Activated naive CD4-positive, alpha-beta T cell treated with anti-CD3 and anti-CD28 coated beads, Interleukin-2, amount 50 U/mL, for 72 hours (primary cell): ENCODE results near the gene MCF2L. TPM values are rescaled to one million over a fixed set of nuclear protein-coding genes. Genes with fewer than 3 reads are reported as not detected.
"Not testable (repeated sequence)": the region's sequence is repeated elsewhere in the genome, so short reads cannot be mapped to it uniquely, and the experiment has no call there.

Experiments used
- ATAC-seq, 2 donors: fragments of 150-1000 bp; cut with Tn5 transposase; 2 replicates each; pipeline ENCODE4 v1.10.0; 2021; ENCODE audit warnings: mild to moderate bottlenecking in 2 of 2, moderate library complexity in 2 of 2
- DNase-seq, 2 donors: peaks; one replicate each; pipeline ENCODE4 v3.0.0; 2021 to 2022; ENCODE audit warnings: low spot score in 2 of 2
- H3K27ac Mint-ChIP-seq, 2 donors: one replicate each; pipeline ENCODE4 v1.8.0; 2022; ENCODE audit warnings: mild to moderate bottlenecking in 2 of 2, mixed read lengths in 2 of 2
- H3K36me3 Mint-ChIP-seq, 2 donors: one replicate each; pipeline ENCODE4 v1.8.0; 2022; ENCODE audit warnings: mixed read lengths in 2 of 2
- H3K9me3 Mint-ChIP-seq, 2 donors: one replicate each; pipeline ENCODE4 v1.8.0; 2022; ENCODE audit warnings: mixed read lengths in 2 of 2
- total RNA-seq, 2 donors: library from RNA; stranded (reverse); gene quantifications; one replicate each; pipeline ENCODE4 v1.2.3, GENCODE V29; 2022

Gene MCF2L
- total RNA-seq, 2 donors from 2014 or later, result 4.8 to 14.2 TPM

DNA sequence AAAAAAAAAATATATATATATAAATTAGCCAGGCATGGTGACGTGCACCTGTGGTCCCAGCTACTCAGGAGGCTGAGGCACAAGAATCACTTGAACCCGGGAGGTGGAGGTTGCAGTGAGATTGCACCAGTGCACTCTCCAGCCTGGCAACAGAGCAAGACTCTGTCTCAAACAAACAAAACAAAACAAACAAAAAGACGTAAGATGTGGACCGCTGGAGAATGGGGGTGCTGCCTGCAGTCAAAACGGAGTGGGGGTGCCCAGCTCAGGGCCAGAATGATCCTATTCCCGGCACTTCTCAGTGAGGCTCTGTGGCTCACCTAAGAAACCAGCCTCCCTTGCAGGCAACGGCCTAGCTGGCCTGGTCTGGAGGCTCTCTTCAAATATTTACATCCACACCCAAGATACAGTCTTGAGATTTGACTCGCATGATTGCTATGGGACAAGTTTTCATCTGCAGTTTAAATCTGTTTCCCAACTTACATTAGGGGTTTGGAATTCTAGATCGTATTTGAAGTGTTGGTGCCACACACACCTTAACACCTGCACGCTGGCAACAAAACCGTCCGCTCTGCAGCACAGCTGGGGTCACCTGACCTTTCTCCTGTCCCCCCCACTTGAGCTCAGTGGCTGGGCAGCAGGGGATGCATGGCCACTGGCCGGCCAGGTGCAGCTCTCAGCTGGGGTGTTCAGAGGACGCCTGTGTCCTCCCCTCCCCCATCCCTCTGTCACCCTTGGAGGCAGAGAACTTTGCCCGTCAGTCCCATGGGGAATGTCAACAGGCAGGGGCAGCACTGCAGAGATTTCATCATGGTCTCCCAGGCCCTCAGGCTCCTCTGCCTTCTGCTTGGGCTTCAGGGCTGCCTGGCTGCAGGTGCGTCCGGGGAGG is 136.3 kb downstream of the MCF2L start, which contains the start of gene F7:
Gene F7 (plus strand): TSS at position 760 of the 889 bp plus-strand sequence. CDS start 51 bp downstream, at position 811.
- Mint-ChIP-seq H3K9me3 (no peaks in the 10 kb centered on the region), H3K27ac (no peak within 1 kb of the TSS), H3K36me3 (no peaks in the 10 kb centered on the region)
- no peak for ATAC-seq
- DNase-seq, result no peak

DNA sequence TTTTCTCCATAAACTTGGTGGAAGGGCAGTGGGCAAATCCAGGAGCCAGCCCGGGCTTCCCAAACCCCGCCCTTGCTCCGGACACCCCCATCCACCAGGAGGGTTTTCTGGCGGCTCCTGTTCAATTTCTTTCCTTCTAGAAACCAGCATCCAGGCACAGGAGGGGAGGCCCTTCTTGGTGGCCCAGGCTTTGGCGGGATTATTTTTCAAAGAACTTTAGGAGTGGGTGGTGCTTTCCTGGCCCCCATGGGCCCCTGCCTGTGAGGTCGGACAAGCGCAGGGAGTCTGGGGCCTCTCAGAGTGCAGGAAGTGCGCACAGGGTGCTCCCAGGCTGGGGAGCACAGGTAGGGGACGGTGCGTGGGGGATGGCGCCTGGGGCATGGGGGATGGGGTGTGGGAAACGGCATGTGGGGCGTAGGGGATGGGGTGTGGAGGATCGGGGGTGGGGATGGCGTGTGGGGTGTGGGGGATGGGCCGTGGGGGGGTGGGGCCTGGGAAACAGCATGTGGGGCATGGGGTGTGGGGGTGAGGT is 137.0 kb downstream of the MCF2L start:
- no peak for DNase-seq
- no peaks in the 10 kb centered on the region for H3K36me3 Mint-ChIP-seq
- no peaks in the 10 kb centered on the region for H3K9me3 Mint-ChIP-seq
- ATAC-seq, result no peak
- H3K27ac Mint-ChIP-seq, result no peak overlapping the region

DNA sequence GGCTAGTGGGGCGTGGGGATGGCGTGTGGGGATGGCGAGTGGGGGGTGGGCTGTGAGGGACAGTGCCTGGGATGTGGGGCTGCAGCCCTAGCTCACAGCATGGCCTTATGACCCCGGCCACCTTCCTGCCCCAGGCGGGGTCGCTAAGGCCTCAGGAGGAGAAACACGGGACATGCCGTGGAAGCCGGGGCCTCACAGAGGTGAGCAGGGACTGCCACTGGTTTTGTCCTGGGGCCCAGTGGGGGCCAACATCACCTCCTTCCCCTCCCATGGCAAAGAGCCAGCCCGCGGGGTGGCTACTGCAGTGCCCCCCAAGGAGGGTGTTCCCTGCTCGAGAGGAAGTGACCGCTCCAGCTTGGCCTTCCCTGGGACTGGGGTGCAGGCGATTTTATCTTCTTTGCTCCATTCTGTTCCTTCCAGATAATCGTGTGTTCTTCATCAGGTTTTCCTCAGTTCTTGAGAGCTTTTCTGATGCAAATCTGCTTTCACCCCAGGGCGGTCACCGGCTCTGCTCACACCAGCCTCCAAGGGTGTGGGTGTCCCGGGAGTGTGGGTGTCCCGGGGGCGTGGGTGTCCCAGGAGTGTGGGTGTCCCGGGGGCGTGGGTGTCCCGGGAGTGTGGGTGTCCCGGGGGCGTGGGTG is 137.8 kb downstream of the MCF2L start:
- Mint-ChIP-seq H3K27ac (peak overlapping the region in 1 of 2 donors; percentile 88), H3K9me3 (no peaks in the 10 kb centered on the region), H3K36me3 (no peaks in the 10 kb centered on the region)
- ATAC-seq (peak; percentile 19 to 46), DNase-seq (no peak)

DNA sequence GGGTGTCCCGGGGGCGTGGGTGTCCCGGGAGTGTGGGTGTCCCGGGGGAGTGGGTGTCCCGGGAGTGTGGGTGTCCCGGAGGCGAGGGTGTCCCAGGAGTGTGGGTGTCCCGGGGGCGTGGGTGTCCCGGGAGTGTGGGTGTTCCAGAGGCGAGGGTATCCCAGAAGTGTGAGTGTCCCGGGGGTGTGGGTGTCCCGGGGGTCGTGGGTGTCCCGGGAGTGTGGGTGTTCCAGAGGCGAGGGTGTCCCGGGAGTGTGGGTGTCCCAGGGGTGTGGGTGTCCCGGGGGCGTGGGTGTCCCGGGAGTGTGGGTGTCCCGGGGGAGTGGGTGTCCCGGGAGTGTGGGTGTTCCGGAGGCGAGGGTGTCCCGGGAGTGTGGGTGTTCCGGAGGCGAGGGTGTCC is 139.5 kb downstream of the MCF2L start:
- DNase-seq, H3K9me3 Mint-ChIP-seq, ATAC-seq, H3K27ac Mint-ChIP-seq, H3K36me3 Mint-ChIP-seq: not testable (repeated sequence)

DNA sequence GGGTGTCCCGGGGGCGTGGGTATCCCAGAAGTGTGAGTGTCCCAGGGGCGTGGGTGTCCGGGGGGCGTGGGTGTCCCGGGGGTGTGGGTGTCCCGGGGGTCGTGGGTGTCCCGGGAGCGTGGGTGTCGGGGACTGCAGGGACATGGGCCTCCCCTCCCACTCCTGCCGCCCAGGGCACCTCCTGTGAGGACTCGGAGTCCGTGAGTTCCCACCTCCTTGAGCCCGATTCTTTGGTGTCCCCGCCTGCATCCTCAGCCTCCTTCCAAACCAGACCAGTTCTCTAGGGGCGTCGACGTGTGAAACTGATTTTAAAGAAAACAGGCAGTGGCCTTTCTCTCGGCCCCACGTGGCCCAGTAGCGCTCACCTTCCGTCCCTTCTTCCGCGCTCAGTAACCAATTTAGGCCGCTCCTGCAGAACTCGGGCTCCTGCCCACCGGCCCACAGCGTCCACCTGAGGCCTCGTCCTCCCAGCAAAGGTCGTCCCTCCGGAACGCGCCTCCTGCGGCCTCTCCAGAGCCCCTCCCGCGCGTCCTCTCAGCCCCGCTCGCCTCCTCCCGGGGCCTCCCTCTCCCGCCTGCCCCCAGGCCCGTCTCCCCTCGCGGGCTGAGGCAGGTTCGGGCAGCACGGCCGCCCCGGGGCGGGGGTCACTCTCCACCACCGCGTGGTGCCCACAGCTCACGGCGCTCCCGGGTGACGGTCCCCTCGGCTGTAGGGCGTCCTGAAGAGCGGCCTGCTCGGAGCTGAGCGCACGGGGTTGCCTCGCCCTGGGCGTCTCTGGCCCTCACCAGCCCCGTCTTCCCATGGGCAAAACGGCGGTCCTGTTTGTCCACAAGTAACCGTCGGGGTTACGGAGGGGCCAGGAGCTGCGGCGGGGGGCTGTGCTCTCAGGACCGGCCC is 140.4 kb downstream of the MCF2L start:
- H3K9me3 Mint-ChIP-seq, result no peaks in the 10 kb centered on the region
- ATAC-seq (peak; percentile 27 to 35), DNase-seq (peak in 1 of 2 donors; percentile 53)
- no peaks in the 10 kb centered on the region for H3K36me3 Mint-ChIP-seq
- H3K27ac Mint-ChIP-seq, result peak overlapping the region in 1 of 2 donors; percentile 81

DNA sequence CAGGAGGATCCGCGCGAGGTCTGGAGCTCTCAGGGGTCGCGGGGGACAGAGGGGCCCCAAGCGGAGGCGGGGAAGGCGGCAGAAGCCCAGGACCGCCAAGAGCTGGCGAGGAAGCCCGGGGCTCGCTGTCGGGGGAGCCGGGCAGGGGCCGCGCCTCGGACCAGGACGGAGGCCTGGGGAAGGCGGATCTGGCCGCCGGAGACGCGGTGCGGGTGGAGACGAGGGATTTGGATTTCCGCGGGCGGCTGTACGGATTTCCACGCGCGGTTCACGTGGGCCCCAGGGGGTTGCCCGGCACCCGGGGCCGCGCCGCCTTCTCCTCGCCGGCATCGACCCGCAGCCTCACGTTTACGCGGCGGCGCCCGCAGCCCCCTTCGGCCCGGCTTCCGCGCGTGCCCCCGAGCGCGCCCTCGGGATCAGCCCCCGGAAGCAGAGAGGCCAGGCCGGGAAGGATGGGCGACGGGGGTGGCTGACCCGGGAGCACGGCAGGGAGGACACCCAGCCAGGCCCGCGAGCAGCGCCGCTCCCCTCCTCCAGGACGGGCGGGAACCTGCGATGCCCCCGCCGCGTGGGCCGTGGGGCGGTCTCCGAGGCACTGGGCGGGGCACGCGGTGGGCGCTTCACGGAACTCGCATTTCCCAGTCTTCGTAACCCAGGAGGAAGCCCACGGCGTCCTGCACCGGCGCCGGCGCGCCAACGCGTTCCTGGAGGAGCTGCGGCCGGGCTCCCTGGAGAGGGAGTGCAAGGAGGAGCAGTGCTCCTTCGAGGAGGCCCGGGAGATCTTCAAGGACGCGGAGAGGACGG is 141.2 kb downstream of the MCF2L start:
- Mint-ChIP-seq H3K36me3 (no peaks in the 10 kb centered on the region), H3K27ac (no peak overlapping the region), H3K9me3 (no peaks in the 10 kb centered on the region)
- peak in 1 of 2 donors; percentile 52 for DNase-seq
- ATAC-seq, result peak; percentile 30 to 36

DNA sequence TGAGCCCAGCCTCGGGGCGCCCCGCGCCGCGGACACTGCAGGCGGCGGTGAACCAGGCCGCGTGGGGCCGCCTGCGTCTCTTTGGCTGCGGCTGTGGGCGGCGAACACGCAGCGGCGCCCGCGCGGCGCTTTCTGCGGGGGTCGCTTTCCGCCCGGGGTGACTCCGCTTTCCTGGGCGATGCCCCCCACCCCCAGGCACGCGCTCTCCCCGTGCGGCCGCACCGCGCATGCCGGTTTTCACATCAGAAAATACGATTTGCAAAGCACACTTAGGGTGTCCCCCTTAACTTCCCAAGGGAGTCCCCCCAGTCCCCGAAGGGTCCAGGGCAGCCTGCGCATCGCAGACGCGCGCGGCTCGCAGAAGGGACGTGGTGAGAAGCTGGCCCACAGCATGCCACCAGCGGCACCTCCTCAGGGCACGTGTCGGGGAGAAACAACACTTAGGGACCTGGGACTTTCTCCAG is 141.9 kb downstream of the MCF2L start:
- Mint-ChIP-seq H3K9me3 (no peaks in the 10 kb centered on the region), H3K36me3 (no peaks in the 10 kb centered on the region), H3K27ac (no peak overlapping the region)
- DNase-seq (peak in 1 of 2 donors; percentile 21), ATAC-seq (peak in 1 of 2 donors; percentile 30)

DNA sequence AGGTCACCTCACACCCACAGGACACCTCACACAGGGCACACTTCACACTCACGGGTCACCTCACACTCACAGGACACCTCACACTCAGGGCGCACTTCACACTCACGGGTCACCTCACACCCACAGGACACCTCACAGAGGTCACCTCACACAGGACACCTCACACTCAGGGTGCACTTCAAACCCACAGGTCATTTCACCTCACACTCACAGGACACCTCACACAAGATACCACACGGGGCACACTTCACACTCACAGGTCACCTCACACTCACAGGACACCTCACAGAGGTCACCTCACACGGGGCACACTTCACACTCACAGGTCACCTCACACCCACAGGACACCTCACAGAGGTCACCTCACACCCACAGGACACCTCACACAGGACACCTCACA is 142.8 kb downstream of the MCF2L start:
- not testable (repeated sequence) for H3K9me3 Mint-ChIP-seq, H3K36me3 Mint-ChIP-seq, ATAC-seq, H3K27ac Mint-ChIP-seq
- DNase-seq, result peak in 1 of 2 donors; percentile 20

DNA sequence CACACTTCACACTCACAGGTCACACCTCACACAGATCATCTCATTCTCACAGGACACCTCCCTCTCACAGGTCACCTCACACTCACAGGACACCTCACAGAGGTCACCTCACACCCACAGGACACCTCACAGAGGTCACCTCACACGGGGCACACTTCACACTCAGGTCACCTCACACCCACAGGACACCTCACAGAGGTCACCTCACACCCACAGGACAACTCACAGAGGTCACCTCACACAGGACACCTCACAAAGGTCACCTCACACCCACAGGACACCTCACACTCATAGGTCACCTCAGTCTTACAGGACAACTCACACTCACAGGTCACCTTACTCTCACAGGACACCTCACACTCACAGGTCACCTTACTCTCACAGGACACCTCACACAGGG is 143.5 kb downstream of the MCF2L start:
- H3K27ac Mint-ChIP-seq, H3K36me3 Mint-ChIP-seq, ATAC-seq, H3K9me3 Mint-ChIP-seq: not testable (repeated sequence)
- peak in 1 of 2 donors; percentile 51 for DNase-seq

DNA sequence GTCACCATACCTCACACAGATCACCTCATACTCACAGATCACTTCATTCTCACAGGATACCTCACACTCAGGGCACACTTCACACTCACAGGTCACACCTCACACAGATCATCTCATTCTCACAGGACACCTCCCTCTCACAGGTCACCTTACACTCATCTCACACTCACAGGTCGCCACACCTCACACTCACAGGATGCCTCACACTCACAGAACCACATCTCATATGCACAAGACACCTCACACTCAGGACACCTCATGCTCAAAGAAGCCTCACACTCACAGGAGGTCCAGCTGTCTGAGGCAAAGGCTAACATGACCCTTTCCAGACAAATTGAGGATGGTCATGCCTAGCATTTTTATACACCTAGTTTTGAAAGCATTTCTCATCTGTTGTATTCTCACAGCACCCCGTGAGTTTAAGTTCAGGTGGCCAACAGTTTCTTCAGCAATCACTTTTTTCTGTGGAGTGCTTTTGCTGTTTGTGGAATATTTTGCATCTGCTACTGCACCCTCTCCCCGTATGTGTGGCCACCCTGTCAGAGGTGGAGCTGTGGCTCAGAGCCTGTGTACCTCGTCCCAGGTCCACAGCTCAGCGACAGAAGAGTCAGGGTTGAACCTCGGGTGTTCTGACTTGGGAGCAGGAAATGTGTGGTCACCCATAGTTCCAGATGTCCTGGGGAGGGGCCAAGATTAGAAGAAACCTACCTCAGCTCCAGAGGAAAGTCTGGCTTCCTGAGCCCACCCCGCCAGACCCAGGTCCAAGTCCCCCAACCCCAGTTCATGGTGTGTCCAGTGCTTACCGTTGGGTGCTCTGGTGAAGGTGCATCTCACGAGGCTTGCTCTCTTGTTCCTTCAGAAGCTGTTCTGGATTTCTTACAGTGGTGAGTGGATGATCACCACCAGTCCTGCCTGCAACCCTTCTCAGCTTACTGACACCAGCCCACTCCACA is 144.2 kb downstream of the MCF2L start:
- DNase-seq (peak in 1 of 2 donors; percentile 49), ATAC-seq (no peak)
- Mint-ChIP-seq H3K36me3 (no peaks in the 10 kb centered on the region), H3K27ac (no peak overlapping the region), H3K9me3 (no peaks in the 10 kb centered on the region)

DNA sequence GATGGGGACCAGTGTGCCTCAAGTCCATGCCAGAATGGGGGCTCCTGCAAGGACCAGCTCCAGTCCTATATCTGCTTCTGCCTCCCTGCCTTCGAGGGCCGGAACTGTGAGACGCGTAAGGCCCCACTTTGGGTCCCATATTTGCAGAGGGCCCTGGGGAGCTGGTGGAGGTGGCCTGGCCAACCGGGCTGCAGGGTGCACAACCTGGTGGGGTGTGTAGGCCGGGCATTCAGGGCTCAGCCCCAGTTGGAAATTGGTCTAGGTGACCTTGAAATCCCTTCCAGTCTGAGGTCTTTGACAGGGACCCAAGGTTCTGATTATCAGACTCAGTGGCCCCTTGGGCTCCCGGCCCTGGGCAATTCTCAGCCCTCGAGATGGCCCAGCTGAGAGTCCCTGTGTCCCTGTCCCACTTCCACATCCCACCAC is 144.8 kb downstream of the MCF2L start:
- Mint-ChIP-seq H3K36me3 (no peaks in the 10 kb centered on the region), H3K9me3 (no peaks in the 10 kb centered on the region), H3K27ac (no peak overlapping the region)
- DNase-seq (peak in 1 of 2 donors; percentile 50), ATAC-seq (no peak)

DNA sequence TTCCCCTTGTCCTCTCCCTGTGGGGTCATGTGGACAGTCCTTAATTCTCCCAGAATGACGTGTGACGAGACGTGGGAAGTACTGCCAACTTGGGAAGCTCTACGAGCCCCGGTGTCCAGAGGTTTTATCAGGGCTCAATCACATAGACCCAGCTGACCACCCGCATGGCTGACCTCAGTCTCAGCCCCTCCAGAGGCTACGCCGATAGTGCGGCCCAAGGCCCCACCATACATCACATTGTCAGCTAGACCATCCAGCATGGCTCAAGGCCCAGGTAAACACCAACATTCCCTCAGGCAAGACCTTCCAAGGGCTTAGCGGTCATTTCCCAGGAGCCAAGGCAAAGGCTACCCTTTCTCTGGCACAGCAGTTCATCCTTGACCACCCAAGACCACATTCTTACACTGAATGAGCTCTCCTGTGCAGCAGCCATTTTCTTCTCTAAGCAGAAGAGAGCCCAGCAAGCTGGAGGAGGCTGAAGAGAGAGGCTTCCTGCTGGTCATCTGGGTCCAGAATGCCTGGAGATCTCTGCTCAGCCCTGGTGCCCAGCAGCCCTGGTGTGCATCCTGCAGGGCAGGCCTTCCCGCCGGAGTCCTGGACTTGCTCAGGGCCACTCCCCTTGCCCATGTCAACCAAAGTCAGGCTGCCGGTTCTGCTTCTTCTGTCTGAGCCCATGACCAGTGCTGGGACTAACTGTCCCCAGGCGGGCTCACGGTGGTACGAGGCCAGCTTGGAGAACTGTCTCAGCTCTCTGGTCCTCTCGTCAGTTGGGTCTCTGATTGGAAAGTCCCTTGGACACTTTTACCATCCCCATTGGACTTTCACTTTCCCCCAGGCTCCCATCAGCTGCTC is 145.7 kb downstream of the MCF2L start:
- H3K27ac Mint-ChIP-seq, result no peak overlapping the region
- peak in 1 of 2 donors; percentile 49 for DNase-seq
- ATAC-seq, result no peak
- no peaks in the 10 kb centered on the region for H3K9me3 Mint-ChIP-seq
- no peaks in the 10 kb centered on the region for H3K36me3 Mint-ChIP-seq

DNA sequence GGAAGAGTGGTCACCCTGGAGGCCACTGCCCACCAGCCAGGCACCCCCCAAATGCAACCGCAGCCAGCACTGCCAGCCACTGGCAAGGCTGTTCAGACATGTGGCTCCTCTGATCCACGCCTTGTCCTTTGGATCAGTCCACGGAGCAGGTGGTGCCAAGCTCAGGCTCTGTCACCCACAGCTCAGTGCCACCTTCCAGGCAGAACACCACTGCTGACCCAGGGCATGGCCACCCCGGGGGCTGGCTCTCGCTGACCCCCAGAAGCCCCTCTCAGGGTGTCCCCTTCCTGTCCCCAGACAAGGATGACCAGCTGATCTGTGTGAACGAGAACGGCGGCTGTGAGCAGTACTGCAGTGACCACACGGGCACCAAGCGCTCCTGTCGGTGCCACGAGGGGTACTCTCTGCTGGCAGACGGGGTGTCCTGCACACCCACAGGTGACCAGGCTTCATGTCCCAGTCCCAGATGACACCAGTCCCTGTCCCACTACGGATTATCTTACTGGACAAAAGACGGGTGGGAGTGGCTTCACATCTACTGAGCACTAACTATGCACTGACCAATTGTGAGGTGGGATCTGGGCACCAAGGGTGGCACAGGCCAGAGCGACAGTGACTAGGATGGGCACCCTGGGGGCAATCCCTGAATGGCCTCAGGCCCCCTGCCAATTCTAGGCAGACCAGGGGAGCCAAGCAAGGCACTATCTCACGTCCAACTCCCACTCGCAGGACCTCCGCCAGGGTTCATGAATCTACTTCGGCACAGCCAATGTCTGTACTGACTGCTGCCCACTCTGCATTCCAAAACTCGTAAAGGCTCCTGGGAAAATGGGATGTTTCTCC is 146.6 kb downstream of the MCF2L start:
- Mint-ChIP-seq H3K27ac (no peak overlapping the region), H3K36me3 (no peaks in the 10 kb centered on the region), H3K9me3 (no peaks in the 10 kb centered on the region)
- DNase-seq (peak in 1 of 2 donors; percentile 28), ATAC-seq (no peak)
